ENCODE data around the gene CFAP73.
"Not testable (repeated sequence)": the region's sequence is repeated elsewhere in the genome, so short reads cannot be mapped to it uniquely, and the experiment has no call there.

Gene CFAP73

GRCh38 chr12:113191227-113191626 is 41.7 kb downstream of the CFAP73 start:
- no peak for DNase-seq

GRCh38 chr12:113194971-113195391 is 45.5 kb downstream of the CFAP73 start:
- DNase-seq, result peak; percentile 26

- DNase-seq, result no peak
Measured at GRCh38 chr12:113195598-113195997, 46.1 kb downstream of the CFAP73 start.

- DNase-seq, result no peak
Measured at GRCh38 chr12:113196582-113196981, 47.1 kb downstream of the CFAP73 start.

- peak; percentile 36 for DNase-seq
Measured at GRCh38 chr12:113196990-113197389, 47.5 kb downstream of the CFAP73 start.

- DNase-seq, result no peak
Measured at GRCh38 chr12:113197518-113198077, 48.1 kb downstream of the CFAP73 start.

- DNase-seq, result no peak
Measured at GRCh38 chr12:113198296-113198695, 48.8 kb downstream of the CFAP73 start.

GRCh38 chr12:113200021-113200797 is 50.7 kb downstream of the CFAP73 start:
- no peak for DNase-seq

GRCh38 chr12:113201187-113202177 is 52.0 kb downstream of the CFAP73 start:
- DNase-seq, result no peak

GRCh38 chr12:113202300-113203075 is 53.0 kb downstream of the CFAP73 start:
- no peak for DNase-seq

GRCh38 chr12:113203852-113204760 is 54.6 kb downstream of the CFAP73 start:
- no peak for DNase-seq

GRCh38 chr12:113204804-113205203 is 55.3 kb downstream of the CFAP73 start:
- DNase-seq, result no peak

- not testable (repeated sequence) for DNase-seq
Measured at GRCh38 chr12:113206802-113207201, 57.3 kb downstream of the CFAP73 start.

GRCh38 chr12:113207613-113208040 is 58.1 kb downstream of the CFAP73 start:
- DNase-seq, result no peak

- no peak for DNase-seq
Measured at GRCh38 chr12:113208041-113208934, 58.8 kb downstream of the CFAP73 start.
